IMR-90 (cell line): ENCODE data around the gene TRIM33. TPM values are rescaled to one million over a fixed set of nuclear protein-coding genes. Genes with fewer than 3 reads are reported as not detected.

Experiments used
- ATAC-seq: fragments of 200-7000 bp; cut with Tn5 transposase; 2 replicates; pipeline ENCODE4 v1.9.1; 2020; ENCODE audit warnings: low read depth, mild to moderate bottlenecking, moderate library complexity
- BruUV-seq: library from RNA; stranded (reverse); fragments of 400-500 nt; replicated peaks from 2 replicates; lab custom pipeline; 2021; lab: Mats Ljungman, UMichigan
- CTCF ChIA-PET: fragments of 300-600 bp; formaldehyde crosslinking; extraction: SDS; loops from one replicate; lab custom pipeline; 2021; ENCODE audit warnings: antibody characterized with exemption; lab: Yijun Ruan, JAX
- POLR2A ChIA-PET: fragments of 300-600 bp; sonication (Branson Sonifier 250); formaldehyde crosslinking; loops from one replicate; lab custom pipeline; 2022; ENCODE audit warnings: antibody characterized with exemption; ENCODE audit not compliant: unreplicated experiment; lab: Charles Lee
- DNase-seq: peaks from one replicate; pipeline ENCODE4 v3.0.0; 2013
- H2AFZ ChIP-seq: replicated peaks from 2 replicates; pipeline ENCODE3; 2013; ENCODE audit warnings: low read length, mild to moderate bottlenecking; ENCODE audit not compliant: poor library complexity
- H2AK5ac ChIP-seq: 2 replicates; pipeline ENCODE4 v1.6.1; 2013; ENCODE audit warnings: low read depth, low read length, inconsistent platforms
- H2AK9ac ChIP-seq: replicated peaks from 2 replicates; pipeline ENCODE3; 2013; ENCODE audit warnings: mild to moderate bottlenecking, low read depth, low read length, moderate library complexity; ENCODE audit not compliant: poor library complexity
- H2BK120ac ChIP-seq: 2 replicates; pipeline ENCODE4 v1.6.1; 2013; ENCODE audit warnings: low read depth, low read length, inconsistent platforms
- H2BK15ac ChIP-seq: 3 replicates; pipeline ENCODE4 v1.6.1; 2013; ENCODE audit warnings: low read depth, low read length, inconsistent platforms
- H2BK20ac ChIP-seq: 2 replicates; pipeline ENCODE4 v1.6.1; 2013; ENCODE audit warnings: low read depth, mild to moderate bottlenecking, inconsistent platforms, low read length, moderate library complexity
- H2BK5ac ChIP-seq: 2 replicates; pipeline ENCODE4 v1.6.1; 2013; ENCODE audit warnings: mild to moderate bottlenecking, low read depth, low read length, inconsistent platforms; ENCODE audit not compliant: poor library complexity, severe bottlenecking
- H3K14ac ChIP-seq: replicated peaks from 2 replicates; pipeline ENCODE4 v1.6.1; 2013; ENCODE audit warnings: low read depth, low read length, inconsistent platforms
- H3K18ac ChIP-seq: 2 replicates; pipeline ENCODE4 v1.6.1; 2013; ENCODE audit warnings: low read depth, low read length, control low read depth
- H3K23ac ChIP-seq: 2 replicates; pipeline ENCODE4 v1.6.1; 2013; ENCODE audit warnings: low read depth, low read length, inconsistent platforms
- H3K27ac ChIP-seq: 2 replicates; pipeline ENCODE4 v1.5.1; 2013; ENCODE audit warnings: mild to moderate bottlenecking, control low read depth, low read length; ENCODE audit not compliant: insufficient read depth
- H3K27me3 ChIP-seq: 2 replicates; pipeline ENCODE4 v1.6.1; 2013; ENCODE audit warnings: low read length; ENCODE audit not compliant: control insufficient read depth, insufficient read depth
- H3K36me3 ChIP-seq: 2 replicates; pipeline ENCODE4 v1.6.1; 2013; ENCODE audit warnings: low read length, mixed read lengths; ENCODE audit not compliant: control insufficient read depth, insufficient read depth
- H3K4ac ChIP-seq: 2 replicates; pipeline ENCODE4 v1.6.1; 2013; ENCODE audit warnings: low read depth, low read length, inconsistent platforms
- H3K4me1 ChIP-seq: 2 replicates; pipeline ENCODE4 v1.6.1; 2013; ENCODE audit warnings: low read length, mixed read lengths; ENCODE audit not compliant: control insufficient read depth, insufficient read depth
- H3K4me2 ChIP-seq: 2 replicates; pipeline ENCODE4 v1.6.1; 2013; ENCODE audit warnings: low read depth, mild to moderate bottlenecking, control low read depth, low read length, moderate library complexity
- H3K4me3 ChIP-seq: 2 replicates; pipeline ENCODE4 v1.5.1; 2013; ENCODE audit warnings: low read depth, mild to moderate bottlenecking, control low read depth, low read length, moderate library complexity; ENCODE audit not compliant: insufficient read depth
- H3K56ac ChIP-seq: 2 replicates; pipeline ENCODE4 v1.6.1; 2013; ENCODE audit warnings: low read length, inconsistent platforms; ENCODE audit not compliant: insufficient read depth; ENCODE audit errors: extremely low read depth
- H3K79me1 ChIP-seq, 2 experiments: 2 replicates each; pipeline ENCODE4 v1.6.1; 2013; ENCODE audit warnings: low read length in 2 of 2, inconsistent platforms in 1 of 2, low read depth in 1 of 2
- H3K9ac ChIP-seq: 2 replicates; pipeline ENCODE4 v1.6.1; 2013; ENCODE audit warnings: low read depth, low read length, control low read depth
- H3K9me1 ChIP-seq: 2 replicates; pipeline ENCODE4 v1.6.1; 2013; ENCODE audit warnings: low read length, inconsistent platforms; ENCODE audit not compliant: insufficient read depth
- H3K9me3 ChIP-seq: 2 replicates; pipeline ENCODE4 v1.6.1; 2013; ENCODE audit warnings: low read length; ENCODE audit not compliant: control insufficient read depth, insufficient read depth
- H4K20me1 ChIP-seq: 2 replicates; pipeline ENCODE4 v1.6.1; 2013; ENCODE audit warnings: low read length, inconsistent platforms; ENCODE audit not compliant: insufficient read depth
- H4K5ac ChIP-seq: 2 replicates; pipeline ENCODE4 v1.6.1; 2013; ENCODE audit warnings: mild to moderate bottlenecking, low read depth, low read length, control low read depth
- H4K8ac ChIP-seq, 2 experiments: 2 replicates each; pipeline ENCODE4 v1.6.1; 2013; ENCODE audit warnings: low read depth in 2 of 2, low read length in 2 of 2, control low read depth in 1 of 2, inconsistent platforms in 1 of 2
- H4K91ac ChIP-seq: 2 replicates; pipeline ENCODE4 v1.6.1; 2013; ENCODE audit warnings: low read depth, low read length, inconsistent platforms; ENCODE audit not compliant: insufficient read depth
- BHLHE40 ChIP-seq: fragments of 150-350 bp; IDR thresholded peaks from 2 replicates; pipeline ENCODE4 v1.6.1; 2016; ENCODE audit warnings: mild to moderate bottlenecking, low read depth, low read length
- MAFK ChIP-seq: IDR thresholded peaks from 2 replicates; pipeline ENCODE4 v1.6.1; 2012; ENCODE audit warnings: low read depth, low read length, improper control_type of control experiment
- MAZ ChIP-seq: IDR thresholded peaks from 2 replicates; pipeline ENCODE4 v1.6.1; 2012; ENCODE audit warnings: low read depth, mild to moderate bottlenecking, low read length, improper control_type of control experiment, moderate library complexity, borderline replicate concordance
- NFE2L2 ChIP-seq: fragments of 150-350 bp; IDR thresholded peaks from 2 replicates; pipeline ENCODE4 v1.6.1; 2016; ENCODE audit warnings: low read depth, mild to moderate bottlenecking, low read length
- SMC3 ChIP-seq: fragments of 150-350 bp; IDR thresholded peaks from 2 replicates; pipeline ENCODE4 v1.6.1; 2016; ENCODE audit warnings: low read depth, mild to moderate bottlenecking, antibody characterized with exemption, low read length, moderate library complexity
- USF2 ChIP-seq: fragments of 150-350 bp; IDR thresholded peaks from 2 replicates; pipeline ENCODE4 v1.6.1; 2017; ENCODE audit warnings: mild to moderate bottlenecking, antibody characterized with exemption, low read length, low read depth
- dilution Hi-C: fragments of 300-500 bp; cut with HindIII; formaldehyde crosslinking; loops from one replicate; pipeline ENCODE4 v1.14.3; 2018; ENCODE audit warnings: low sequenced_read_pairs; ENCODE audit not compliant: unreplicated experiment
- in situ Hi-C: fragments of 300-500 bp; cut with MboI; formaldehyde crosslinking; loops from 3 replicates; pipeline ENCODE4 v1.14.3; 2019; ENCODE audit warnings: low sequenced_read_pairs, inconsistent platforms, mixed read lengths
- intact Hi-C: fragments of 100-400 bp; cut with micrococcal nuclease; formaldehyde crosslinking; loops from 2 replicates; pipeline ENCODE4 v1.10.0; 2022
- polyA plus RNA-seq, 3 experiments: library from polyadenylated mRNA; depleted of rRNA; stranded (reverse); fragments of >200 nt; gene quantifications; 2 replicates each; pipeline ENCODE4 v1.2.3, GENCODE V29; 2012; ENCODE audit warnings: low replicate concordance in 1 of 3
- total RNA-seq: library from RNA; depleted of rRNA; stranded (reverse); fragments of >200 nt; gene quantifications from 2 replicates; pipeline ENCODE4 v1.2.3, GENCODE V29; 2012

Gene TRIM33
- total and polyA plus RNA-seq, 2 of the 4 experiments (the other 2 are of a cell fraction) = 9.5 to 40.1 TPM

GRCh38 chr1:114524944-114525343 lies 13.9 kb upstream of the TRIM33 start:
- H3K18ac ChIP-seq = no peak overlapping the region
- no peak overlapping the region for H2BK5ac ChIP-seq
- no peak overlapping the region for H4K91ac ChIP-seq
- no peak overlapping the region for H2BK120ac ChIP-seq
- ATAC-seq = no peak
- no peak overlapping the region for H4K8ac ChIP-seq
- H2AK5ac ChIP-seq = no peak overlapping the region
- no peaks in the 10 kb centered on the region for H3K36me3 ChIP-seq
- H2BK15ac ChIP-seq = no peak overlapping the region
- H3K23ac ChIP-seq = no peak overlapping the region
- H3K4me2 ChIP-seq = no peak overlapping the region
- no peak overlapping the region for H3K27ac ChIP-seq
- BruUV-seq = no TSS peak
- H3K4ac ChIP-seq = no peak overlapping the region
- H3K4me1 ChIP-seq = no peaks in the 10 kb centered on the region
- no peak overlapping the region for H3K14ac ChIP-seq
- intact Hi-C loops = no loop called here
- no peak overlapping the region for H3K4me3 ChIP-seq
- TF ChIP-seq USF2 = peak; percentile 41
- no peak for TF ChIP-seq NFE2L2
- no peak for TF ChIP-seq MAFK
- TF ChIP-seq SMC3 = no peak
- TF ChIP-seq MAZ = no peak
- no peak for TF ChIP-seq BHLHE40
- H4K5ac ChIP-seq = no peak overlapping the region
- in situ Hi-C loops = no loop called here
- ChIA-PET CTCF (no interaction called here), POLR2A (no interaction called here)
- dilution Hi-C loops = no loop called here
- no peak overlapping the region for H3K56ac ChIP-seq
- no peaks in the 10 kb centered on the region for H4K20me1 ChIP-seq
- no peaks in the 10 kb centered on the region for H3K9me3 ChIP-seq
- H3K9ac ChIP-seq = no peak overlapping the region
- no peaks in the 10 kb centered on the region for H3K79me1 ChIP-seq
- DNase-seq = no peak
- no peak overlapping the region for H2AK9ac ChIP-seq
- H3K27me3 ChIP-seq = no peaks in the 10 kb centered on the region
- H2AFZ ChIP-seq = no peak overlapping the region
- H3K9me1 ChIP-seq = no peaks in the 10 kb centered on the region
- H2BK20ac ChIP-seq = no peak overlapping the region
